ENCODE results near the gene EIF3A. TPM values are rescaled to one million over a fixed set of nuclear protein-coding genes. Genes with fewer than 3 reads are reported as not detected.
A peak's percentile ranks its signal among the peaks of the same experiment; 100 is the strongest.
"Not testable (repeated sequence)": the region's sequence is repeated elsewhere in the genome, so short reads cannot be mapped to it uniquely, and the experiment has no call there.

EIF3A gene
- total and polyA plus RNA-seq, 2 donors, result 41.2 to 67.8 TPM

DNA sequence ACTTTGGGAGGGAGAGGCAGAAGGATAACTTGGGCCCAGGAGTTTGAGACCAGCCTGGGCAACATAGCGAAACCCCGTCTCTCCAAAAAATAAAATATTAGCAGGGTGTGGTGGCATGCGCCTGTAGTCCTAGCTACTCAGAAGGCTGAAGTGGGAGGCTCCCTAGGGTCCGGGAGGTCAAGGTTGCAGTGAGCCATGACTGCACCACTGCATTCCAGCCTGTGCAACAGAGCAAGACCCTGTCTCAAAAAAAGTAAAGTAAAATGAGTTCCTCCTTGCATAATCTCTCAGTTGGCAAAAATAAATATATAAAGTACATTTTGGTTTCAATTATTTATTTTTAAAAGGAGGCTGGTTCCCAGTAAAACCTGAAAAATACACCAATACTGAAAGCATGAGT lies 39.3 kb downstream of the EIF3A start:
- Histone ChIP-seq H3K9me3 (ENCODE audit: control insufficient read depth in 2 of 2, insufficient read depth in 1 of 2, low read length in 1 of 2) (peaks cover 0 to 1% of the 10 kb centered on the region in 2 donors), H3K27ac (ENCODE audit: low read depth in 1 of 2, low read length in 1 of 2) (no peak overlapping the region), H3K4me1 (ENCODE audit: control insufficient read depth in 2 of 2, insufficient read depth in 2 of 2, low read length in 2 of 2) (no peaks in the 10 kb centered on the region), H3K4me3 (ENCODE audit: low read length in 2 of 2) (no peak overlapping the region), H3K27me3 (ENCODE audit: control insufficient read depth in 2 of 2, insufficient read depth in 1 of 2, low read length in 1 of 2) (no peaks in the 10 kb centered on the region), H3K36me3 (ENCODE audit: control insufficient read depth in 2 of 2, insufficient read depth in 2 of 2, low read length in 1 of 2) (peaks cover 85 to 90% of the 10 kb centered on the region in 2 donors)
- no peak for DNase-seq (ENCODE audit: low read depth in 6 of 9, low spot score in 9 of 9)
- WGBS, result 98% methylated on average over 4 of the region's 4 CpGs

DNA sequence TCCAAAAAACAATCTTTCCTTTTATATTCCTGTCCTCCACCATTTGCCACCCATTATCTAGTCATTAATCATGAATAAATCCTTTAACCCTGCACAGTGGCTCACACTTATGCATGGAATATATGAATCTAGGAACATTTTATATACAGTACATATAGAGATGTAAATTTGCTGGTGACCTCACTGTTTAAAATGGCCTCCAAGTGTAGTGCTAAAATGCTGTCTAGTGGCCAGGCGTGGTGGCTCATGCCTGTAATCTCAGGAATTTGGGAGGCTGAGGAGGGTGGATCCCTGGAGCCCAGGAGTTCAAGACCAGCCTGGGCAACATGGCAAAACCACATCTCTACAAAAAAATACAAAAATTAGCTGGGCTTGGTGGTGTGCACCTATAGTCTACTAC lies 41.5 kb downstream of the EIF3A start:
- H3K27ac ChIP-seq (ENCODE audit: low read depth in 1 of 2, low read length in 1 of 2), result no peak overlapping the region
- no peaks in the 10 kb centered on the region for H3K4me1 ChIP-seq (ENCODE audit: control insufficient read depth in 2 of 2, insufficient read depth in 2 of 2, low read length in 2 of 2)
- WGBS, result 95% methylated on average over 1 of the region's 1 CpG
- no peaks in the 10 kb centered on the region for H3K27me3 ChIP-seq (ENCODE audit: control insufficient read depth in 2 of 2, insufficient read depth in 1 of 2, low read length in 1 of 2)
- H3K4me3 ChIP-seq (ENCODE audit: low read length in 2 of 2), result no peak overlapping the region
- H3K9me3 ChIP-seq (ENCODE audit: control insufficient read depth in 2 of 2, insufficient read depth in 1 of 2, low read length in 1 of 2), result peaks cover 0 to 1% of the 10 kb centered on the region in 2 donors
- H3K36me3 ChIP-seq (ENCODE audit: control insufficient read depth in 2 of 2, insufficient read depth in 2 of 2, low read length in 1 of 2), result peaks cover 68 to 81% of the 10 kb centered on the region in 2 donors
- no peak for DNase-seq (ENCODE audit: low read depth in 6 of 9, low spot score in 9 of 9)

DNA sequence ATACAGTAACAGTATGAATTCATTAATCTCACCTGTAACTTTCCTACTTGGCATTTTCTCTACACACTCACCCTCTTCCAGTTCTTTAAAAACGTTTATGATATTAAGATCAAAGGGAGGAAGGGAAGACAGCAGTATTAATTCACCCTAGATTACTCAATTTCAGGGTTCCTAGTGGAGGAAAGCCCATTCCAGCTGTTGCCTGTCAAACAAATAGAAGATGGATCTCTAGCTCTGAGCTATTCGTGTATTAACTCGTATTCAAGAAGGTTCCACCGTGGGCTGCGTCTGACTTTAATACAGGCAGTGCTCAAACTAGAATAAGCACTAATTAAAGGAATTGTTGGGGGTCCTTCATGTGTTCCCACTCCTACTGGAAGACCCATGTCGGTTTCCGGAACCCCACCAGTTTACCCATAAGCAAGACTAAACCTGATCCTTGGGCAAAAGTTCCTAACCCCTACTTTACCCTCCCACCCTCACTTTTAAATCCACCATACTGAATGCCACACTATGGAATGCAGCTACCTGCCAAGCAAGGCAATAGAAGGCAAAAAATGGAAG lies 49.0 kb downstream of the EIF3A start:
- Histone ChIP-seq H3K4me1 (ENCODE audit: control insufficient read depth in 2 of 2, insufficient read depth in 2 of 2, low read length in 2 of 2) (peaks cover 7 to 14% of the 10 kb centered on the region in 2 donors), H3K4me3 (ENCODE audit: low read length in 2 of 2) (no peak overlapping the region), H3K27ac (ENCODE audit: low read depth in 1 of 2, low read length in 1 of 2) (no peak overlapping the region), H3K36me3 (ENCODE audit: control insufficient read depth in 2 of 2, insufficient read depth in 2 of 2, low read length in 1 of 2) (peaks cover 6 to 30% of the 10 kb centered on the region in 2 donors), H3K27me3 (ENCODE audit: control insufficient read depth in 2 of 2, insufficient read depth in 1 of 2, low read length in 1 of 2) (peaks cover 0 to 10% of the 10 kb centered on the region in 2 donors), H3K9me3 (ENCODE audit: control insufficient read depth in 2 of 2, insufficient read depth in 1 of 2, low read length in 1 of 2) (no peaks in the 10 kb centered on the region)
- 86% methylated on average over 7 of the region's 7 CpGs for WGBS
- DNase-seq (ENCODE audit: low read depth in 6 of 9, low spot score in 9 of 9), result no peak

DNA sequence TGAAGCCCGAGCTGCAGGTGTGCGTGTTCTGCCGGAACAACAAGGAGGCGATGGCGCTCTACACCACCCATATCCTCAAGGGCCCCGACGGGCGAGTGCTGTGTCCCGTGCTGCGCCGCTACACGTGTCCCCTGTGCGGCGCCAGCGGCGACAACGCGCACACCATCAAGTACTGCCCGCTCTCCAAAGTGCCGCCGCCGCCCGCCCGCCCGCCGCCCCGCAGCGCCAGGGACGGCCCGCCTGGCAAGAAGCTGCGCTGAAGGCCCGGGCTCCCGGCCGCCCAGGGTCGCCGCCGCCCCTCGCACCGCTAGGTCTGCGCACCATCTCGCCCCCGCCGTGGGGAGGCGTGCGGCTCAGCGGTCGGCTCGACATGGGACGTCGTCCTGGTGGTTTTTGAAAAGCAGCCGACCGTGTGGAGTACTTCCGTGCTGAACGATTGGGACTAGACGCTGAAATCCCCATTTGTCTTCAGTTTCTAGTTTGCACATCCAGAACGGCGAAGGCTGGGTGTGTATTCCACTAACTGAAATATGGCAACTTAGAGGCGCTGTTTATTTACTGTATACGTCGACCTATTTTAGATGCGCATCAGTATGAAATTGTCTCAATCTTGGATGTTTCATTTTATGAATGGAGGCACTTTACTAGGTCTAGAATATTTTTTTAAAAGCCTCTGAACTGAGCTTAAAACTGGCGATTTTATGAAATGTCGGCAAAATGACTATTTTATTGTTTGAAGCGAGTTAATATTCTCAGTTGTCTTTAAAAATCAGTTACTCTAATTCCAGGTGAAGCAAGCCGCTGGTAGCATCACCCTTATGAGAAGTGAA lies 50.0 kb downstream of the EIF3A start:
- H3K9me3 ChIP-seq (ENCODE audit: control insufficient read depth in 2 of 2, insufficient read depth in 1 of 2, low read length in 1 of 2), result no peaks in the 10 kb centered on the region
- peak in 5 of 9 donors; percentile 23 to 65 (median 47) for DNase-seq (ENCODE audit: low read depth in 6 of 9, low spot score in 9 of 9)
- WGBS, result 9% methylated on average over 65 of the region's 65 CpGs
- H3K27ac ChIP-seq (ENCODE audit: low read depth in 1 of 2, low read length in 1 of 2), result peak overlapping the region in 1 of 2 donors; percentile 27
- H3K4me1 ChIP-seq (ENCODE audit: control insufficient read depth in 2 of 2, insufficient read depth in 2 of 2, low read length in 2 of 2), result peaks cover 7 to 14% of the 10 kb centered on the region in 2 donors
- peaks cover 0 to 10% of the 10 kb centered on the region in 2 donors for H3K27me3 ChIP-seq (ENCODE audit: control insufficient read depth in 2 of 2, insufficient read depth in 1 of 2, low read length in 1 of 2)
- peak overlapping the region in 1 of 2 donors; percentile 66 for H3K4me3 ChIP-seq (ENCODE audit: low read length in 2 of 2)
- H3K36me3 ChIP-seq (ENCODE audit: control insufficient read depth in 2 of 2, insufficient read depth in 2 of 2, low read length in 1 of 2), result peaks cover 6 to 23% of the 10 kb centered on the region in 2 donors

DNA sequence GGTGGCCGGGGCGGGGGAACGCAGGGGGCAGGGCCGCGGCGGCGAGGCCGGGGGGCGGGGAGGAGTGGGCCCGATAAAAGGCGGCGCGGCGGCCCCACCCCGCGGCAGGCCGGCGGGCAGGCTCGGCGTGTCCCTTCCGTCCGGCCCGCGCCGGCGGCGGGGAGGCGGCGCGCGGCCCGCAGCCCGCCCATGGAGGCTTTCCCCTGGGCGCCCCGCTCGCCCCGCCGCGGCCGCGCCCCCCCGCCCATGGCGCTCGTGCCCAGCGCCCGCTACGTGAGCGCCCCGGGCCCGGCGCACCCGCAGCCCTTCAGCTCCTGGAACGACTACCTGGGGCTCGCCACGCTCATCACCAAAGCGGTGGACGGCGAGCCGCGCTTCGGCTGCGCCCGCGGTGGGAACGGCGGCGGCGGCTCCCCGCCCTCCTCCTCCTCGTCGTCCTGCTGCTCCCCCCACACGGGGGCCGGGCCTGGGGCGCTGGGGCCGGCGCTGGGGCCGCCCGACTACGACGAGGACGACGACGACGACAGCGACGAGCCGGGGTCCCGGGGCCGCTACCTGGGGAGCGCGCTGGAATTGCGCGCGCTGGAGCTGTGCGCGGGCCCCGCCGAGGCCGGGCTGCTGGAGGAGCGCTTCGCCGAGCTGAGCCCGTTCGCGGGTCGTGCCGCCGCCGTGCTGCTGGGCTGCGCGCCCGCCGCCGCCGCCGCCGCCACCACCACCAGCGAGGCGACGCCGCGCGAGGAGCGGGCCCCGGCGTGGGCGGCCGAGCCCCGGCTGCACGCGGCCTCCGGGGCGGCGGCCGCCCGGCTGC lies 50.8 kb downstream of the EIF3A start, which contains the start of gene NANOS1:
Gene NANOS1 (plus strand): TSS at position 102 of the 808 bp plus-strand sequence. CDS start 88 bp downstream, at position 190.
- peak in 5 of 9 donors; percentile 1 to 48 (median 13) for DNase-seq (ENCODE audit: low read depth in 6 of 9, low spot score in 9 of 9)
- WGBS, result under 1% methylated on average over 135 of the region's 136 CpGs
- Histone ChIP-seq H3K27me3 (ENCODE audit: control insufficient read depth in 2 of 2, insufficient read depth in 1 of 2, low read length in 1 of 2) (peaks cover 0 to 10% of the 10 kb centered on the region in 2 donors), H3K9me3 (ENCODE audit: control insufficient read depth in 2 of 2, insufficient read depth in 1 of 2, low read length in 1 of 2) (no peaks in the 10 kb centered on the region), H3K27ac (ENCODE audit: low read depth in 1 of 2, low read length in 1 of 2) (peak within 1 kb of the TSS in 1 of 2 donors; percentile 27), H3K36me3 (ENCODE audit: control insufficient read depth in 2 of 2, insufficient read depth in 2 of 2, low read length in 1 of 2) (peaks cover 6 to 23% of the 10 kb centered on the region in 2 donors), H3K4me1 (ENCODE audit: control insufficient read depth in 2 of 2, insufficient read depth in 2 of 2, low read length in 2 of 2) (peaks cover 7 to 14% of the 10 kb centered on the region in 2 donors), H3K4me3 (ENCODE audit: low read length in 2 of 2) (peak within 1 kb of the TSS; percentile 16 to 66)

DNA sequence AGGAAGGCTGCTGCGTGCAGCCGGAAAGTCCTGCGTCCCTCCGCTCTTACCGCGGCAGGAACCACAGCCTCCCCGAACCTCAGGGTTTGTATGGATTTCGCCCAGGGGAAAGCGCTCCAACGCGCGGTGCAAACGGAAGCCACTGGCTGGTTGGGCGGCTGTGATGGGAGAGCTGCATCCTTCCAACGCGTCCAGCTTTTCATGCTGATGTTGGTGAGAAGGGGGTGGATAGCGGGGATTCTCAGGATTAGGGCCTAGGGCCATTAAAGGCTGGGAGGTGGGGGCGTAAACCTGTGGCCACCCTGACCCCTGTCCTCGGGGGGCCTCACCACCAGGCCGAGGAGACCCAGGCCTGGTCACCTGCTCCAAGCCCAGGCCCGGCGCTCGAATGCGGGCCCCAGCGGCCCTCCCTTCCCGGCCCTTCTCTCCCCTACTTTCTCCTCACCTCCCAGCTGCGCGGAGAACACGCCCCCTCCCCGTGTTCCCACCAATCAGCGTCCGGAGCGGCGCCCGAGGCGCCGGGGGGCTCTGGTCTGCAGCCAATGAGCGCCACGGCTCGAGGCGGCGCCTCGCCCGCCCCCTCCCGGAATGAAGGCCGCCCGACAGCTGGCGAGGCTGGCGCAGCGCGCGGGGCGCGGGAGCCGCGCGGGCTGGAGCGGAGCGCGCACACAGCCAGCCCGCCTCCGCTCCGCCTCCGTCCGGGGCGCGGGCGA lies 51.6 kb downstream of the EIF3A start:
- peaks cover 4 to 16% of the 10 kb centered on the region in 2 donors for H3K36me3 ChIP-seq (ENCODE audit: control insufficient read depth in 2 of 2, insufficient read depth in 2 of 2, low read length in 1 of 2)
- no peaks in the 10 kb centered on the region for H3K9me3 ChIP-seq (ENCODE audit: control insufficient read depth in 2 of 2, insufficient read depth in 1 of 2, low read length in 1 of 2)
- H3K4me3 ChIP-seq (ENCODE audit: low read length in 2 of 2), result peak overlapping the region; percentile 16 to 66
- H3K4me1 ChIP-seq (ENCODE audit: control insufficient read depth in 2 of 2, insufficient read depth in 2 of 2, low read length in 2 of 2), result peaks cover 7 to 14% of the 10 kb centered on the region in 2 donors
- 3% methylated on average over 68 of the region's 68 CpGs for WGBS
- DNase-seq (ENCODE audit: low read depth in 6 of 9, low spot score in 9 of 9), result peak; percentile 68 to 91 (median 83)
- H3K27ac ChIP-seq (ENCODE audit: low read depth in 1 of 2, low read length in 1 of 2), result no peak overlapping the region
- peaks cover 0 to 10% of the 10 kb centered on the region in 2 donors for H3K27me3 ChIP-seq (ENCODE audit: control insufficient read depth in 2 of 2, insufficient read depth in 1 of 2, low read length in 1 of 2)

DNA sequence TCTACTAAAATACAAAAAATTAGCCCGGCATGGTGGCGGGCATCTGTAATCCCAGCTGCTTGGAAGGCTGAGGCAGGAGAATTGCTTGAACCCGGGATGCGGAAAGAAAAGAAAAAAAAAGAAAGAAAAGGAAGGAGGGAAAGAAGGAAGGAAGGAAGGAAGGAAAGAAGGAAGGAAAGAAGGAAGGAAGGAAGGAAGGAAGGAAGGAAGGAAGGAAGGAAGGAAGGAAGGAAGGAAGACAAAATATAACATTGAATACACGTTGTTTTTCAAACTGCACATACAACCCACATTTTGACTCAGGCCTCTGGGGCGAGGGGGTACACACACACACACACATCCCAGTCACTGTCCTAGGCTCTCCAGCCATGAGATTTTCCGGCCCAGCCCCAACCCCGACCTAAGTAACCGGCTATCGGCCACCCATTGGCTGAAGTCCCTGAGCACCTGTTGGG lies 52.1 kb downstream of the EIF3A start:
- H3K9me3 ChIP-seq (ENCODE audit: control insufficient read depth in 2 of 2, insufficient read depth in 1 of 2, low read length in 1 of 2); H3K27ac ChIP-seq (ENCODE audit: low read depth in 1 of 2, low read length in 1 of 2); H3K4me3 ChIP-seq (ENCODE audit: low read length in 2 of 2); DNase-seq (ENCODE audit: low read depth in 6 of 9, low spot score in 9 of 9): not testable (repeated sequence)
- WGBS, result 55% methylated on average over 10 of the region's 10 CpGs
- Histone ChIP-seq H3K36me3 (ENCODE audit: control insufficient read depth in 2 of 2, insufficient read depth in 2 of 2, low read length in 1 of 2) (peaks cover 0 to 11% of the 10 kb centered on the region in 2 donors), H3K4me1 (ENCODE audit: control insufficient read depth in 2 of 2, insufficient read depth in 2 of 2, low read length in 2 of 2) (peaks cover 7 to 14% of the 10 kb centered on the region in 2 donors), H3K27me3 (ENCODE audit: control insufficient read depth in 2 of 2, insufficient read depth in 1 of 2, low read length in 1 of 2) (peaks cover 0 to 13% of the 10 kb centered on the region in 2 donors)

DNA sequence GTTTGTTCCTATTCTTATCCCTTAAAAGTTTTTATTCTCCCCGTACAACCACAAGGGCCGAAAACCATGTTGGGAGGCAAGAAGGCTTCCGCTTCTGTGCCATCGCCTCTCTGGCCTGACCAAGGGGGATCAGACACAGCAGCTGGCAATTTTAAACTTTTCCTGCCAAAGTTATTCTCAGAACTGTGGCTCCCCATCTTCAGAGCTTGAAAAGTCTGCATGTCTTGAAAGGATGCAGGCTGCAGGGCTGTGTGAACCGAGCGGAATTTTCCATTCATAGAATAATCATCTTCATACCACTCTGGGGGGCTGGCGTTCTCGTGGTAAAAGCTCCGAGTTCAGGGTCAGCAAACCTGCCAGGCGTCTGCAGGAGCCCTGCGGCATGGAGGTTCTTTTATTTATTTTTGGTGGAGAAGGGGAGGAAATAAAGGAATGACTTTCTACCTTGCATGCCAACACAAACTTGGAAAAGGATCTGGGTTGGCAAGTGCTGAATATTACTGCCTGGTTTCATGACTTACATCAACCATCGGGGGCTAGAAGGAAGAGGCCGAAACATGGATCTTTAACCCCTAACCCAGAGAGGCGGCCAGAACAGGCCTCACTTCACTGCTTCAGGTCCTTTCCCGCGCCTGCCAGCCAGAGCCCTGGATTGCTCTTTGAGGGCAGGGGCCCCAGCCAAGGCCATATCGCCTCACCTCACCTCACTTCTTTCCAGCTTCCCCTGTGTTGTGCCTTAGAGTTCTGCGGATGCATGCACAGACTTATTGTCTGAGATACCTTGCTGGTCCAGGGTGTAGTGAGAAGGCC lies 54.1 kb downstream of the EIF3A start:
- Histone ChIP-seq H3K4me1 (ENCODE audit: control insufficient read depth in 2 of 2, insufficient read depth in 2 of 2, low read length in 2 of 2) (peaks cover 10 to 14% of the 10 kb centered on the region in 2 donors), H3K4me3 (ENCODE audit: low read length in 2 of 2) (no peak overlapping the region), H3K9me3 (ENCODE audit: control insufficient read depth in 2 of 2, insufficient read depth in 1 of 2, low read length in 1 of 2) (no peaks in the 10 kb centered on the region), H3K27me3 (ENCODE audit: control insufficient read depth in 2 of 2, insufficient read depth in 1 of 2, low read length in 1 of 2) (peaks cover 0 to 13% of the 10 kb centered on the region in 2 donors), H3K27ac (ENCODE audit: low read depth in 1 of 2, low read length in 1 of 2) (no peak overlapping the region), H3K36me3 (ENCODE audit: control insufficient read depth in 2 of 2, insufficient read depth in 2 of 2, low read length in 1 of 2) (no peaks in the 10 kb centered on the region)
- no peak for DNase-seq (ENCODE audit: low read depth in 6 of 9, low spot score in 9 of 9)
- 95% methylated on average over 18 of the region's 18 CpGs for WGBS

All from thymus (tissue), 11 donors.